Measurements from ENCODE around the gene NDUFAF5. TPM values are rescaled to one million over a fixed set of nuclear protein-coding genes. Genes with fewer than 3 reads are reported as not detected.
A peak's percentile ranks its signal among the peaks of the same experiment; 100 is the strongest.

The NDUFAF5 gene
- total RNA-seq, 4 donors from 2014 or later = 6.6 to 14.5 (median 10.4) TPM

DNA sequence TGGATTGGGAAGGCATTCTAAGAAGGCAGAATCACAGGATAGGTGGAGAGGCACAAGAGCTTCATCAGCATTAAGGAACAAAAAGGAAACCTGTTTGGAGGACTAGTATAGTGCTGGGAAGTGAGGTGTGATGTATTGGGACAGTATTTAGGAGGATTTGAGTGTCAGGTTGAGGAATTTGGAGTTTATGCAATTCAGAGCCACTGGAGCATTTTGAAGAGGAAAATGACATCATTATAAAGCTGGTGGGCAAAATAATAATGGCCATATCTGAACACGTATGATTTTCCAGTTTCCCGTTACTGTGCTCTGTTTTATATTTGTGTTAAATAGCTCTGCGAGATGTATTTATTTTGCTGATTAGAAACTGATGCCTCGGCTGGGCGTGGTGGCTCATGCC, 14.2 kb downstream of the NDUFAF5 start:
- H3K4me1 ChIP-seq = peaks cover 3 to 29% (median 12%) of the 10 kb centered on the region in 3 donors
- DNase-seq = no peak
- intact Hi-C loops (cut with DNase I) = no loop called here
- no peaks in the 10 kb centered on the region for H3K27me3 ChIP-seq
- no peak for TF ChIP-seq POLR2A (IDR thresholded peaks at IDR 0.05)
- TF ChIP-seq CTCF (IDR thresholded peaks at IDR 0.05) = no peak
- H3K9me3 ChIP-seq = no peaks in the 10 kb centered on the region
- no peak overlapping the region for H3K27ac ChIP-seq
- 80 to 94% methylated on average over 5 of the region's 5 CpGs for WGBS, 2 donors
- H3K4me3 ChIP-seq = no peak overlapping the region
- H3K36me3 ChIP-seq = peaks cover 3 to 89% (median 36%) of the 10 kb centered on the region in 3 donors

- Histone ChIP-seq H3K27ac (peak overlapping the region in 2 of 4 donors; percentile 60 to 69), H3K4me3 (no peak overlapping the region), H3K4me1 (peaks cover 3 to 29% (median 12%) of the 10 kb centered on the region in 3 donors), H3K36me3 (peaks cover 3 to 89% (median 33%) of the 10 kb centered on the region in 3 donors), H3K27me3 (no peaks in the 10 kb centered on the region), H3K9me3 (no peaks in the 10 kb centered on the region)
- intact Hi-C loops (cut with DNase I) = no loop called here
- WGBS, 2 donors = 82 to 86% methylated on average over 2 of the region's 2 CpGs
- TF ChIP-seq POLR2A (IDR thresholded peaks at IDR 0.05) = no peak
- no peak for TF ChIP-seq CTCF (IDR thresholded peaks at IDR 0.05)
- no peak for DNase-seq
Measured at GRCh38 chr20:13799974-13800373, 15.1 kb downstream of the NDUFAF5 start.

DNA sequence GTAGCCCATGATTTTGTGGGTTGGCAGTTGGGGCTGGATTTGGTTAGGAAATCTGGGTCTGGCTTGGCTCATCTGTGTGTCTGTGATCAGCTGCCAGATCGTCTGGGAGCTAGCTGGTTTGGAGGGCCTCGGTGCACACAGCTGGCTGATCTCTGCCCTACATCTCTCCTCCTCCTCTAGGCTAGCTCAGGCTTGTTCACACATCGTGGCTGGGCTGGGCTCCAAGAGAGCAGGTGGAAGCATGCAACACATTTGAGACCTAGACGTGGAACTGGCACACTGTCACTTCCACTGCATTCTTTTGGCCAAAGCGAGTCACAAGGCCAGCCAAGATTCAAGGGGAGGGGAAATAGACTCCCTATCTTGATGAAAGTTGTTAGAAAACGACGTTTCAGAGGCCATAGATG, 15.9 kb downstream of the NDUFAF5 start:
- no peak overlapping the region for H3K4me3 ChIP-seq
- WGBS, 2 donors = 6 to 18% methylated on average over 7 of the region's 7 CpGs
- H3K9me3 ChIP-seq = no peaks in the 10 kb centered on the region
- H3K36me3 ChIP-seq = peaks cover 3 to 89% (median 26%) of the 10 kb centered on the region in 3 donors
- peaks cover 3 to 29% (median 12%) of the 10 kb centered on the region in 3 donors for H3K4me1 ChIP-seq
- intact Hi-C loops (cut with DNase I) = no loop called here
- H3K27me3 ChIP-seq = no peaks in the 10 kb centered on the region
- no peak for TF ChIP-seq POLR2A (IDR thresholded peaks at IDR 0.05)
- no peak for TF ChIP-seq CTCF (IDR thresholded peaks at IDR 0.05)
- peak; percentile 33 for DNase-seq
- H3K27ac ChIP-seq = peak overlapping the region in 2 of 4 donors; percentile 60 to 69

GRCh38 chr20:13809373-13809772, 24.5 kb downstream of the NDUFAF5 start:
- no peak overlapping the region for H3K4me3 ChIP-seq
- H3K36me3 ChIP-seq = peaks cover 12 to 100% (median 13%) of the 10 kb centered on the region in 3 donors
- H3K27me3 ChIP-seq = no peaks in the 10 kb centered on the region
- no peak overlapping the region for H3K27ac ChIP-seq
- intact Hi-C loops (cut with DNase I) = no loop called here
- 98 to 100% methylated on average over 2 of the region's 2 CpGs for WGBS, 2 donors
- no peak for DNase-seq
- H3K4me1 ChIP-seq = no peaks in the 10 kb centered on the region
- no peaks in the 10 kb centered on the region for H3K9me3 ChIP-seq
- TF ChIP-seq POLR2A (IDR thresholded peaks at IDR 0.05) = no peak

DNA sequence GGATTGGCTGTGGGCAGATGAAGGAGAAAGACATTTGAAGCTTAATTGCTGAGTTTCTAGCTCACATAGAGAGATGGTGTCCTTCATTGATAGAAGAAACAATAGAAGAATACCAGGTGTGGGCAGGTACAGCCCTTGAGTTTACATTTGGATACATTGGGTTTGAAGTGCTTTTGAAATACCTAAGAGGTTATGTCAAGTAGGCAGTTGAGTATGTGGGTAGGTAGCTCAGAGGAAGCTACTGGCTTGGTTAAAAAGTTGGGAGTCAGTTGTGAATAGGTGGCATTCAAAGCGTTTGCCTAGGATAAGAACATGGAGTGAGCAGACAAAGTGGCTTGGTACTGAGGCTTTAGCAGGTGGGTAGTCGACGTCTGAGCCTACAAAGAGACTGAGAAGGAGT, 25.0 kb downstream of the NDUFAF5 start:
- no peak for TF ChIP-seq POLR2A (IDR thresholded peaks at IDR 0.05)
- TF ChIP-seq CTCF (IDR thresholded peaks at IDR 0.05) = no peak
- intact Hi-C loops (cut with DNase I) = no loop called here
- Histone ChIP-seq H3K27me3 (no peaks in the 10 kb centered on the region), H3K27ac (no peak overlapping the region), H3K9me3 (no peaks in the 10 kb centered on the region), H3K4me3 (no peak overlapping the region), H3K4me1 (no peaks in the 10 kb centered on the region), H3K36me3 (peaks cover 12 to 100% (median 13%) of the 10 kb centered on the region in 3 donors)
- 89 to 90% methylated on average over 3 of the region's 3 CpGs for WGBS, 2 donors
- no peak for DNase-seq

DNA sequence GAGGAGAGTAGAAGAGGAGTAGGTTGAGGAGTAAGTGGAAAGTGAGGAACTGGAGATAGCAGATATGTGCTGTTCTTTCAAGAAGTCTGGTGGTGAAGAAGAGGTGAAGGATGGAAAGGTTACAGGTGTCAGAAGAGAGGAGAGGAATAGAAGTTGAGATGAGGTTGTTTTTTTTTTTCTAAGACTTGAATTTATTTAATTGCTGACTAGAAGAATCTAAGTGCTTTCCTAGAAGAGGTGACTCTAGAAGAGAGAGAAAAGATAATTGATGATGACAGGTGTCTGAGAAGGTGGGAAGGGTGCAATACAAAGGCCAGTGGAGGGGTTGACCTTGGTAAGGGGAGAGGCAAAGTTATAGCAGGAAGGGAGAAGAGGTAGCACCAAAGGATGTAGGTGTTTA, 25.6 kb downstream of the NDUFAF5 start:
- no peaks in the 10 kb centered on the region for H3K4me1 ChIP-seq
- no peak overlapping the region for H3K4me3 ChIP-seq
- TF ChIP-seq CTCF (IDR thresholded peaks at IDR 0.05) (no peak), POLR2A (IDR thresholded peaks at IDR 0.05) (no peak)
- no peak for DNase-seq
- intact Hi-C loops (cut with DNase I) = no loop called here
- no peaks in the 10 kb centered on the region for H3K27me3 ChIP-seq
- H3K36me3 ChIP-seq = peaks cover 12 to 100% (median 13%) of the 10 kb centered on the region in 3 donors
- no peak overlapping the region for H3K27ac ChIP-seq
- no peaks in the 10 kb centered on the region for H3K9me3 ChIP-seq

Measured in esophagus squamous epithelium (tissue), 5 donors.